Measurements from ENCODE around the gene MRPS10.
"Not testable (repeated sequence)": the region's sequence is repeated elsewhere in the genome, so short reads cannot be mapped to it uniquely, and the experiment has no call there.

DNA sequence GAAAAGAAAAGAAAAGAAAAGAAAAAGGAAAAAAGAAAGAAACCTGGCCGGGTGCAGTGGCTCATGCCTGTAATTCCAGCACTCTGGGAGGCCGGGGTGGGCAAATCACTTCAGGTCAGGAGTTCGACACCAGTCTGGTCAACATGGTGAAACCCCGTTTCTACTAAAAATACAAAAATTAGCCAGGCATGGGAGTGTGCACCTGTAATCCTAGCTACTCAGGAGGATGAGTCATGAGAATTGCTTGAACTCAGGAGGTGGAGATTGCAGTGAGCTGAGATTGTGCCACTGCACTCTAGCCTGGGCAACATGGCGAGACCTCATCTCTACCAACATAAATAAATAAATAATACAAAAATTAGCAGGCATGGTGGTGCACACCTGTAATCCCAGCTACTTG lies 25.3 kb downstream of the MRPS10 start:
- TF ChIP-seq, protein P1, sequence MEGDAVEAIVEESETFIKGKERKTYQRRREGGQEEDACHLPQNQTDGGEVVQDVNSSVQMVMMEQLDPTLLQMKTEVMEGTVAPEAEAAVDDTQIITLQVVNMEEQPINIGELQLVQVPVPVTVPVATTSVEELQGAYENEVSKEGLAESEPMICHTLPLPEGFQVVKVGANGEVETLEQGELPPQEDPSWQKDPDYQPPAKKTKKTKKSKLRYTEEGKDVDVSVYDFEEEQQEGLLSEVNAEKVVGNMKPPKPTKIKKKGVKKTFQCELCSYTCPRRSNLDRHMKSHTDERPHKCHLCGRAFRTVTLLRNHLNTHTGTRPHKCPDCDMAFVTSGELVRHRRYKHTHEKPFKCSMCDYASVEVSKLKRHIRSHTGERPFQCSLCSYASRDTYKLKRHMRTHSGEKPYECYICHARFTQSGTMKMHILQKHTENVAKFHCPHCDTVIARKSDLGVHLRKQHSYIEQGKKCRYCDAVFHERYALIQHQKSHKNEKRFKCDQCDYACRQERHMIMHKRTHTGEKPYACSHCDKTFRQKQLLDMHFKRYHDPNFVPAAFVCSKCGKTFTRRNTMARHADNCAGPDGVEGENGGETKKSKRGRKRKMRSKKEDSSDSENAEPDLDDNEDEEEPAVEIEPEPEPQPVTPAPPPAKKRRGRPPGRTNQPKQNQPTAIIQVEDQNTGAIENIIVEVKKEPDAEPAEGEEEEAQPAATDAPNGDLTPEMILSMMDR (IDR thresholded peaks at IDR 0.05) = not testable (repeated sequence)
- TF ChIP-seq EP300 (IDR thresholded peaks at IDR 0.05) = not testable (repeated sequence)
